ENCODE data around the gene POLD2. TPM values are rescaled to one million over a fixed set of nuclear protein-coding genes. Genes with fewer than 3 reads are reported as not detected.

POLD2 gene
- total RNA-seq, 4 donors from 2014 or later = 50.8 to 69.0 (median 58.7) TPM

- 77 to 83% methylated on average over 5 of the region's 5 CpGs for WGBS, 2 donors
- TF ChIP-seq CTCF (IDR thresholded peaks at IDR 0.05) (no peak), POLR2A (IDR thresholded peaks at IDR 0.05) (no peak)
- no peak for DNase-seq (ENCODE audit: low spot score in 2 of 2)
- intact Hi-C loops (cut with DNase I; ENCODE audit: low total_unique reads) = no loop called here
- no peak overlapping the region for H3K4me3 ChIP-seq (ENCODE audit: low read depth, poor library complexity, severe bottlenecking)
Observed at GRCh38 chr7:44136731-44137130, 13.4 kb upstream of the POLD2 start.

- no peak for DNase-seq (ENCODE audit: low spot score in 2 of 2)
- WGBS, 2 donors = 79 to 91% methylated on average over 4 of the region's 4 CpGs
- intact Hi-C loops (cut with DNase I; ENCODE audit: low total_unique reads) = no loop called here
- TF ChIP-seq POLR2A (IDR thresholded peaks at IDR 0.05) (no peak), CTCF (IDR thresholded peaks at IDR 0.05) (no peak)
- no peak overlapping the region for H3K4me3 ChIP-seq (ENCODE audit: low read depth, poor library complexity, severe bottlenecking)
Observed at GRCh38 chr7:44134943-44135628, 11.7 kb upstream of the POLD2 start.

GRCh38 chr7:44133295-44133694, 9.9 kb upstream of the POLD2 start:
- intact Hi-C loops (cut with DNase I; ENCODE audit: low total_unique reads) = no loop called here
- WGBS, 2 donors = 70 to 85% methylated on average over 3 of the region's 3 CpGs
- TF ChIP-seq CTCF (IDR thresholded peaks at IDR 0.05) (no peak), POLR2A (IDR thresholded peaks at IDR 0.05) (no peak)
- DNase-seq (ENCODE audit: low spot score in 2 of 2) = no peak
- no peak overlapping the region for H3K4me3 ChIP-seq (ENCODE audit: low read depth, poor library complexity, severe bottlenecking)

GRCh38 chr7:44132039-44132438, 8.7 kb upstream of the POLD2 start:
- no peak for TF ChIP-seq CTCF (IDR thresholded peaks at IDR 0.05)
- TF ChIP-seq POLR2A (IDR thresholded peaks at IDR 0.05) = no peak
- 78 to 88% methylated on average over 2 of the region's 2 CpGs for WGBS, 2 donors
- no peak for DNase-seq (ENCODE audit: low spot score in 2 of 2)
- intact Hi-C loops (cut with DNase I; ENCODE audit: low total_unique reads) = no loop called here
- H3K4me3 ChIP-seq (ENCODE audit: low read depth, poor library complexity, severe bottlenecking) = no peak overlapping the region

- intact Hi-C loops (cut with DNase I; ENCODE audit: low total_unique reads) = no loop called here
- DNase-seq (ENCODE audit: low spot score in 2 of 2) = no peak
- 85 to 91% methylated on average over 8 to 12 of the region's 12 CpGs for WGBS, 2 donors
- H3K4me3 ChIP-seq (ENCODE audit: low read depth, poor library complexity, severe bottlenecking) = no peak overlapping the region
- TF ChIP-seq CTCF (IDR thresholded peaks at IDR 0.05) (no peak), POLR2A (IDR thresholded peaks at IDR 0.05) (no peak)
Observed at GRCh38 chr7:44131173-44132029, 8.1 kb upstream of the POLD2 start.
